Measurements from ENCODE around the gene PRR16. TPM values are rescaled to one million over a fixed set of nuclear protein-coding genes. Genes with fewer than 3 reads are reported as not detected.

The PRR16 gene
- total and polyA plus RNA-seq, 2 experiments from 2014 or later: 1.0 to 1.7 TPM

DNA sequence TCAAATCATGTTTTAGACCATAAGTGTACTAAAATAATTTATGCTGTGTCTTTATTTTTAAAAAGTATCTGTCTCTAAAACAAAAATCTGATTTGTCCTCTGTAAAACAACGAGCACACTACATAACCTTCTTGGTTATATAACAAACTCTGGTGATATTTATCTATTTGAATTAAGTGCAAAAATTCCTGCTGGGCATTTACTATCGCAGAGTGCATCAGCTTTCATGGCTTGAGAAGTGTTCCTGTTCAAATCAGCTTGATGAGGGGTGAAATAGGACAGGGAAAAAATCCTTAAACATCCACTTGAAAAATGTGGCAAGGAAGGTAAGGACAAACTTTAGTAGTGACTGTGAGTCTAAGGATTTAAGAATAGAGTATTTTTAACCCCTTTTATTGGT is 65.3 kb downstream of the PRR16 start:
- H2AFZ ChIP-seq: no peak overlapping the region
- H3K27ac ChIP-seq (ENCODE audit: low read depth): no peak overlapping the region
- no peaks in the 10 kb centered on the region for H3K27me3 Mint-ChIP-seq (ENCODE audit: insufficient read depth, low read depth, poor library complexity)
- H3K27me3 ChIP-seq (ENCODE audit: insufficient read depth): no peaks in the 10 kb centered on the region
- H3F3A ChIP-seq (replicated peaks; ENCODE audit: low read depth): no peaks in the 10 kb centered on the region
- H3K4me3 ChIP-seq: no peak overlapping the region
- no peaks in the 10 kb centered on the region for H3K79me2 ChIP-seq (replicated peaks; ENCODE audit: insufficient read depth)
- H4K20me1 ChIP-seq (replicated peaks; ENCODE audit: insufficient read depth): no peaks in the 10 kb centered on the region
- no peak overlapping the region for H3K27ac Mint-ChIP-seq
- ATAC-seq: no peak
- no peaks in the 10 kb centered on the region for H3K9me2 ChIP-seq (ENCODE audit: insufficient read depth)
- no peak for DNase-seq (ENCODE audit: low spot score)
- H3K4me3 Mint-ChIP-seq: no peak overlapping the region
- no peaks in the 10 kb centered on the region for H3K9me3 Mint-ChIP-seq
- TF ChIP-seq STAT1 (IDR thresholded peaks at IDR 0.05; ENCODE audit: unreplicated experiment) (no peak), JUNB (IDR thresholded peaks at IDR 0.05; ENCODE audit: unreplicated experiment) (no peak), NANOG (IDR thresholded peaks at IDR 0.05; ENCODE audit: borderline replicate concordance) (no peak), EZH2 (IDR thresholded peaks at IDR 0.05; ENCODE audit: low read depth, unreplicated experiment) (no peak), ZNF331 (CRISPR knock-in tag; IDR thresholded peaks at IDR 0.05; ENCODE audit: low read depth) (no peak), REST (IDR thresholded peaks at IDR 0.05; ENCODE audit: unreplicated experiment) (no peak), ZNF462 (CRISPR knock-in tag; IDR thresholded peaks at IDR 0.05) (no peak), CREB1 (CRISPR knock-in tag; IDR thresholded peaks at IDR 0.05; ENCODE audit: low read depth) (no peak), ZNF114 (CRISPR knock-in tag; IDR thresholded peaks at IDR 0.05) (no peak), POLR2AphosphoS5 (IDR thresholded peaks at IDR 0.05; ENCODE audit: low read depth) (no peak), EZH2phosphoT487 (IDR thresholded peaks at IDR 0.05; ENCODE audit: unreplicated experiment) (no peak)
- TF ChIP-seq, protein P1, sequence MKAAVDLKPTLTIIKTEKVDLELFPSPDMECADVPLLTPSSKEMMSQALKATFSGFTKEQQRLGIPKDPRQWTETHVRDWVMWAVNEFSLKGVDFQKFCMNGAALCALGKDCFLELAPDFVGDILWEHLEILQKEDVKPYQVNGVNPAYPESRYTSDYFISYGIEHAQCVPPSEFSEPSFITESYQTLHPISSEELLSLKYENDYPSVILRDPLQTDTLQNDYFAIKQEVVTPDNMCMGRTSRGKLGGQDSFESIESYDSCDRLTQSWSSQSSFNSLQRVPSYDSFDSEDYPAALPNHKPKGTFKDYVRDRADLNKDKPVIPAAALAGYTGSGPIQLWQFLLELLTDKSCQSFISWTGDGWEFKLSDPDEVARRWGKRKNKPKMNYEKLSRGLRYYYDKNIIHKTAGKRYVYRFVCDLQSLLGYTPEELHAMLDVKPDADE (IDR thresholded peaks at IDR 0.05): no peak
- TF ChIP-seq, protein P2, sequence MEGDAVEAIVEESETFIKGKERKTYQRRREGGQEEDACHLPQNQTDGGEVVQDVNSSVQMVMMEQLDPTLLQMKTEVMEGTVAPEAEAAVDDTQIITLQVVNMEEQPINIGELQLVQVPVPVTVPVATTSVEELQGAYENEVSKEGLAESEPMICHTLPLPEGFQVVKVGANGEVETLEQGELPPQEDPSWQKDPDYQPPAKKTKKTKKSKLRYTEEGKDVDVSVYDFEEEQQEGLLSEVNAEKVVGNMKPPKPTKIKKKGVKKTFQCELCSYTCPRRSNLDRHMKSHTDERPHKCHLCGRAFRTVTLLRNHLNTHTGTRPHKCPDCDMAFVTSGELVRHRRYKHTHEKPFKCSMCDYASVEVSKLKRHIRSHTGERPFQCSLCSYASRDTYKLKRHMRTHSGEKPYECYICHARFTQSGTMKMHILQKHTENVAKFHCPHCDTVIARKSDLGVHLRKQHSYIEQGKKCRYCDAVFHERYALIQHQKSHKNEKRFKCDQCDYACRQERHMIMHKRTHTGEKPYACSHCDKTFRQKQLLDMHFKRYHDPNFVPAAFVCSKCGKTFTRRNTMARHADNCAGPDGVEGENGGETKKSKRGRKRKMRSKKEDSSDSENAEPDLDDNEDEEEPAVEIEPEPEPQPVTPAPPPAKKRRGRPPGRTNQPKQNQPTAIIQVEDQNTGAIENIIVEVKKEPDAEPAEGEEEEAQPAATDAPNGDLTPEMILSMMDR (conservative IDR thresholded peaks at IDR 0.05; ENCODE audit: low read depth in 2 of 2): no peak
- H3K36me3 ChIP-seq (ENCODE audit: insufficient read depth): no peaks in the 10 kb centered on the region
- no peaks in the 10 kb centered on the region; the same call in 1 of the 2 replicates for H3K4me1 ChIP-seq (ENCODE audit: insufficient read depth)
- H3K4me2 ChIP-seq: no peak overlapping the region
- peaks cover 6% of the 10 kb centered on the region; the same call in 2 of the 3 replicates for H3K4me1 Mint-ChIP-seq
- no peaks in the 10 kb centered on the region for H3K36me3 Mint-ChIP-seq (ENCODE audit: low read depth)

Data from GM23338 (cell line).